GM12891 (cell line): ENCODE data around the gene ANKS1A.

Experiments used
- POLR2A ChIP-seq: IDR thresholded peaks from 2 replicates; pipeline ENCODE4 v1.6.1; 2011; ENCODE audit warnings: low read depth, low read length, control low read depth
- POLR2AphosphoS5 ChIP-seq: IDR thresholded peaks from 2 replicates; pipeline ENCODE4 v1.6.1; 2011; ENCODE audit warnings: low read depth, low read length, control low read depth
- POU2F2 ChIP-seq: IDR thresholded peaks from 2 replicates; pipeline ENCODE4 v1.6.1; 2011; ENCODE audit warnings: low read depth, mild to moderate bottlenecking, control low read depth, low read length, moderate library complexity
- TAF1 ChIP-seq: IDR thresholded peaks from 2 replicates; pipeline ENCODE4 v1.6.1; 2011; ENCODE audit warnings: low read depth, low read length, control low read depth

- no peak for TF ChIP-seq POLR2A
- TF ChIP-seq POLR2AphosphoS5, result no peak
- no peak for TF ChIP-seq TAF1
- TF ChIP-seq POU2F2, result no peak
Observed at GRCh38 chr6:35073766-35074471, 184.9 kb downstream of the ANKS1A start.
